ENCODE measurements around the gene VARS2. TPM values are rescaled to one million over a fixed set of nuclear protein-coding genes. Genes with fewer than 3 reads are reported as not detected.

VARS2 gene
- polyA plus RNA-seq, 3 donors from 2014 or later, result 12.0 to 17.5 (median 12.6) TPM

DNA sequence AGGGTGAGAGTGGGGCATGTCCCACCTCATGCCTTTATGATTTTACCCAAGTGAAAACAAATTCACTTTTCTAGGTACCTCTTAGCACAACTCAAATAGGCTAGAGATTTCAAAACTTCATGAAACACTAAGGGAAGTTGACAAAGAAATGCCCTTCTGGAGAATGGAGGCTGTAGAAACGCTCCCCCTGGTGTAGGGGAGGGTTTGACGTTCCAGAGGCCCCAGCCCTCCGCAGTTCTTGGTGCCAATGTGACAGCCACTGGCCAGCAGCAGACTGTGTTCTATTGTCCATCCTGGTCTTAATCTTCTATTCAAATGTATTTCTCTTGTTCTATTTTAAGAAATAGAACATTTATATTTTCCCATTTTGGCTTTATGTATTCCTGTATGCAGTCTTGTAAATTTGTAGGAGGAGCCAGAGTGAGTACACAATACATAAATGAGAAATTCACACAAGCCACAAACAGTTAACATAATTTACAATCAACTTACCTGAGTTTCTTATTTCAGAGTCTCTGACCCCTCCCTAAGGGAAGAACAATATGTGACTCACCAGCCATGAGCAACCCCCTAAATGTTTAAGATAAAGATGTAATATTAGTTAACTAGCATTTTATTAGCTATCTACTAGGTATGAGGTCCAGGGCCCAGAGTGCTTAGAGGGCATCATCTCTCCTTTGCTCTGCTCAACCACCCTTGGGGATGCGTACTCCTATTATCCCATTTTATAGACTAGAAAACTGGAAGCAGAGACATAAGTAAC lies 60.6 kb downstream of the VARS2 start:
- H3K27me3 Mint-ChIP-seq (ENCODE audit: low read depth in 3 of 3), result peaks cover 5 to 22% (median 8%) of the 10 kb centered on the region in 3 donors
- H3K27ac Mint-ChIP-seq, result no peak overlapping the region
- H3K36me3 Mint-ChIP-seq, result no peaks in the 10 kb centered on the region
- no peaks in the 10 kb centered on the region for H3K9me3 Mint-ChIP-seq
- no peak overlapping the region for H3K4me3 Mint-ChIP-seq
- no peaks in the 10 kb centered on the region for H3K4me1 Mint-ChIP-seq
- no peak for DNase-seq

Other genes starting within 250 kb of the VARS2 start
- gene DHX16, start 241.2 kb upstream of the VARS2 start, polyA plus RNA-seq, result 10 to 100 TPM; 13.6 to 33.9 (median 14.4) TPM
- gene PPP1R18, start 227.6 kb upstream of the VARS2 start, polyA plus RNA-seq, result 100 to 1,000 TPM; 178 to 308 (median 245) TPM
- gene NRM, start 223.3 kb upstream of the VARS2 start, polyA plus RNA-seq, result 10 to 100 TPM in 1 of 3 donors, 1 to 10 TPM in 2; 6.7 to 20.1 (median 8.4) TPM
- 10 to 100 TPM in 1 of 3 donors, 1 to 10 TPM in 1, not detected in 1; 3.0 to 16.5 TPM for gene MDC1, start 197.0 kb upstream of the VARS2 start, polyA plus RNA-seq
- 100 to 1,000 TPM in 1 of 3 donors, 10 to 100 TPM in 2; 80.8 to 215 (median 84.0) TPM for gene TUBB, start 193.9 kb upstream of the VARS2 start, polyA plus RNA-seq
- gene FLOT1, start 171.6 kb upstream of the VARS2 start, polyA plus RNA-seq, result 100 to 1,000 TPM; 148 to 214 (median 174) TPM
- 1 to 10 TPM; 1.0 to 2.7 (median 1.6) TPM for gene IER3, start 169.7 kb upstream of the VARS2 start, polyA plus RNA-seq
- gene DDR1, start 29.7 kb upstream of the VARS2 start, polyA plus RNA-seq, result 1 to 10 TPM in 1 of 3 donors, under 1 TPM in 1, not detected in 1; 0.41 to 1.1 TPM
- 10 to 100 TPM in 1 of 3 donors, 1 to 10 TPM in 1, not detected in 1; 6.3 to 10.2 TPM for gene GTF2H4, start 6.0 kb upstream of the VARS2 start, polyA plus RNA-seq
- gene SFTA2, start 17.9 kb downstream of the VARS2 start, polyA plus RNA-seq, result not detected
- not detected for gene MUCL3, start 26.7 kb downstream of the VARS2 start, polyA plus RNA-seq
- not detected for gene MUC21, start 69.5 kb downstream of the VARS2 start, polyA plus RNA-seq
- gene MUC22, start 96.2 kb downstream of the VARS2 start, polyA plus RNA-seq, result not detected
- not detected for gene C6orf15, start 198.3 kb downstream of the VARS2 start, polyA plus RNA-seq
- gene PSORS1C1, start 200.6 kb downstream of the VARS2 start, polyA plus RNA-seq, result not detected
- gene CDSN, start 206.2 kb downstream of the VARS2 start, polyA plus RNA-seq, result not detected
- gene PSORS1C2, start 224.8 kb downstream of the VARS2 start, polyA plus RNA-seq, result not detected
- 1 to 10 TPM in 2 of 3 donors, under 1 TPM in 1; 0.42 to 6.1 (median 4.8) TPM for gene CCHCR1, start 243.6 kb downstream of the VARS2 start, polyA plus RNA-seq
- 10 to 100 TPM in 2 of 3 donors, 1 to 10 TPM in 1; 9.4 to 13.7 (median 12.7) TPM for gene TCF19, start 244.4 kb downstream of the VARS2 start, polyA plus RNA-seq

Measured in immature natural killer cell (primary cell).